OCI-LY7 (cell line): Measurements from ENCODE around the gene TEPSIN. TPM values are rescaled to one million over a fixed set of nuclear protein-coding genes. Genes with fewer than 3 reads are reported as not detected.

Experiments used
- BruUV-seq: library from RNA; stranded (reverse); fragments of 400-500 nt; replicated peaks from 2 replicates; lab custom pipeline; 2021; lab: Mats Ljungman, UMichigan
- CTCF ChIA-PET: fragments of 300-600 bp; sonication (Branson Sonifier 250); formaldehyde crosslinking; loops from one replicate; lab custom pipeline; 2022; ENCODE audit warnings: antibody characterized with exemption; ENCODE audit not compliant: unreplicated experiment; lab: Charles Lee
- POLR2A ChIA-PET: fragments of 300-600 bp; sonication (Branson Sonifier 250); formaldehyde crosslinking; loops from one replicate; lab custom pipeline; 2022; ENCODE audit warnings: antibody characterized with exemption; lab: Charles Lee
- DNase-seq: peaks from one replicate; pipeline ENCODE4 v3.0.0-alpha.2; 2015; ENCODE audit warnings: low spot score
- H2AFZ ChIP-seq: fragments of 200-600 bp; sonication (generic), shearing (Covaris generic); 2 replicates; pipeline ENCODE4 v1.6.1; 2014; ENCODE audit warnings: mild to moderate bottlenecking, antibody characterized with exemption, low read length, moderate library complexity
- H3K27ac ChIP-seq: fragments of 200-600 bp; sonication (generic); 2 replicates; pipeline ENCODE4 v1.5.1; 2014; ENCODE audit warnings: mixed run types, low read depth, mild to moderate bottlenecking, moderate library complexity, low read length, inconsistent platforms; ENCODE audit not compliant: poor library complexity, severe bottlenecking
- H3K36me3 ChIP-seq: fragments of 200-600 bp; sonication (generic); 2 replicates; pipeline ENCODE4 v1.6.1; 2014; ENCODE audit warnings: mild to moderate bottlenecking, antibody characterized with exemption, low read length, moderate library complexity, mixed read lengths; ENCODE audit not compliant: insufficient read depth
- H3K4me1 ChIP-seq: fragments of 200-600 bp; sonication (generic); 2 replicates; pipeline ENCODE4 v1.5.1; 2014; ENCODE audit warnings: mild to moderate bottlenecking, low read length; ENCODE audit not compliant: insufficient read depth, poor library complexity, severe bottlenecking
- H3K4me2 ChIP-seq: fragments of 200-600 bp; sonication (generic); 2 replicates; pipeline ENCODE4 v1.6.1; 2014; ENCODE audit warnings: mild to moderate bottlenecking, low read length
- H3K4me3 ChIP-seq: fragments of 200-600 bp; sonication (generic); 2 replicates; pipeline ENCODE4 v1.5.1; 2014; ENCODE audit warnings: mild to moderate bottlenecking, low read depth, low read length; ENCODE audit not compliant: poor library complexity, severe bottlenecking
- H3K79me2 ChIP-seq: fragments of 200-600 bp; sonication (generic); 2 replicates; pipeline ENCODE4 v1.6.1; 2016; ENCODE audit warnings: low read depth, mild to moderate bottlenecking, low read length, moderate library complexity, mixed read lengths; ENCODE audit not compliant: insufficient read depth
- H3K9me2 ChIP-seq: fragments of 200-600 bp; sonication (generic); 2 replicates; pipeline ENCODE4 v1.6.1; 2016; ENCODE audit warnings: mild to moderate bottlenecking, low read length, mixed read lengths; ENCODE audit not compliant: insufficient read depth
- H3K9me3 ChIP-seq: fragments of 200-600 bp; sonication (generic); 2 replicates; pipeline ENCODE4 v1.6.1; 2014; ENCODE audit warnings: mild to moderate bottlenecking, mixed run types, low read length, mixed read lengths
- H4K20me1 ChIP-seq: fragments of 200-600 bp; sonication (generic); 2 replicates; pipeline ENCODE4 v1.6.1; 2014; ENCODE audit warnings: mild to moderate bottlenecking, antibody characterized with exemption, low read length, moderate library complexity, mixed read lengths; ENCODE audit not compliant: insufficient read depth
- CTCF ChIP-seq: fragments of 200-600 bp; sonication (generic); conservative IDR thresholded peaks from 2 replicates; pipeline ENCODE4 v1.5.1; 2014; ENCODE audit warnings: mild to moderate bottlenecking, antibody characterized with exemption, low read length, moderate library complexity, mixed read lengths
- EZH2phosphoT487 ChIP-seq: fragments of 200-600 bp; sonication (generic); IDR thresholded peaks from 2 replicates; pipeline ENCODE4 v1.6.1; 2018; ENCODE audit warnings: low read depth, borderline replicate concordance, mild to moderate bottlenecking, mixed run types, antibody characterized with exemption, low read length, moderate library complexity, mixed read lengths
- intact Hi-C: fragments of 100-400 bp; cut with micrococcal nuclease; formaldehyde crosslinking; loops from one replicate; pipeline ENCODE4 v1.10.0; 2022; ENCODE audit not compliant: unreplicated experiment
- total RNA-seq, 2 experiments: library from RNA; depleted of rRNA in 1 of 2; stranded (reverse); fragments of >200 nt in 1 of 2; shearing (Covaris generic) in 1 of 2; gene quantifications; 2 replicates each; pipeline ENCODE4 v1.2.3, GENCODE V29; 2014 to 2022

The TEPSIN gene
- total RNA-seq, 2 experiments from 2014 or later = 46.4 to 75.3 TPM

DNA sequence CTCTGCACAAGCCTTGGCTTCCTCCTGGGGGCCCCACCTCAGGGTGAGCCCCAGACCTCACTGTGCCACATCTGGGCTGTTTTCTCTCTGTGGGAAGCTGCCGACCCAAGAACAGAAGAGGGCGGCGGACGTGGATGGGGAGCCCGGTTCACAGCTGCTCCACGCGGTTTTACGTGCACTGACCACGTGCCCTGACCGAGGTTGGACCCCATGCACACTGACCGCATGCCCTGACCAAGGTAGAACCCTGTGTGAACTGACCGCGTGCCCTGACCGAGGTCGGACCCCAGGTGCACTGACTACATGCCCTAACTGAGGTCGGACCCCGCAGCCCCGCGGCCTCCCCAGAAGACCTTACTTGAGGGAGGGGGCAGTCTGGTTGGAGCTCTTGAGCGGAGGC is 35.7 kb downstream of the TEPSIN start:
- TF ChIP-seq EZH2phosphoT487 (no peak), CTCF (no peak)
- H3K4me2 ChIP-seq = no peak overlapping the region
- no peak for DNase-seq
- H3K79me2 ChIP-seq = no peaks in the 10 kb centered on the region
- intact Hi-C loops = no loop called here
- ChIA-PET CTCF (no interaction called here), POLR2A (interaction anchor here (0.6 kb wide), 1 partner anchor 62 kb away, joined by 3 read pairs; no protein-coding TSS in a partner anchor)
- H2AFZ ChIP-seq = no peak overlapping the region
- H3K9me3 ChIP-seq = no peaks in the 10 kb centered on the region
- H3K4me3 ChIP-seq = no peak overlapping the region
- no TSS peak for BruUV-seq
- no peaks in the 10 kb centered on the region for H3K9me2 ChIP-seq
- no peaks in the 10 kb centered on the region for H4K20me1 ChIP-seq
- peaks cover 36% of the 10 kb centered on the region for H3K36me3 ChIP-seq
- H3K27ac ChIP-seq = no peak overlapping the region
- peaks cover 19% of the 10 kb centered on the region for H3K4me1 ChIP-seq

- H3K79me2 ChIP-seq = no peaks in the 10 kb centered on the region
- no peak overlapping the region for H2AFZ ChIP-seq
- H4K20me1 ChIP-seq = no peaks in the 10 kb centered on the region
- peaks cover 41% of the 10 kb centered on the region for H3K36me3 ChIP-seq
- no peak for DNase-seq
- H3K9me3 ChIP-seq = no peaks in the 10 kb centered on the region
- no TSS peak for BruUV-seq
- H3K27ac ChIP-seq = no peak overlapping the region
- peaks cover 13% of the 10 kb centered on the region for H3K4me1 ChIP-seq
- ChIA-PET POLR2A (interaction anchor here (0.6 kb wide), 1 partner anchor 61 kb away, joined by 3 read pairs; no protein-coding TSS in a partner anchor), CTCF (no interaction called here)
- no peak overlapping the region for H3K4me3 ChIP-seq
- no peak overlapping the region for H3K4me2 ChIP-seq
- no peaks in the 10 kb centered on the region for H3K9me2 ChIP-seq
- no peak for TF ChIP-seq CTCF
- no peak for TF ChIP-seq EZH2phosphoT487
- intact Hi-C loops = no loop called here
Measured at GRCh38 chr17:81202318-81202717, 36.5 kb downstream of the TEPSIN start.
